DND-41 (cell line): ENCODE measurements around the gene RAB39B.

Experiments used
- ATAC-seq: fragments of 200-7000 bp; cut with Tn5 transposase; 3 replicates; pipeline ENCODE4 v1.9.1; 2021; ENCODE audit warnings: low read depth; ENCODE audit not compliant: insufficient read depth
- DNase-seq: peaks from one replicate; pipeline ENCODE4 v3.0.0-alpha.2; 2020
- H2AFZ ChIP-seq: 2 replicates; pipeline ENCODE4 v1.6.0; 2012; ENCODE audit warnings: low read depth, low read length
- H3K27ac ChIP-seq: 2 replicates; pipeline ENCODE4 v1.5.1; 2012; ENCODE audit warnings: low read length, inconsistent platforms
- H3K27me3 ChIP-seq: fragments of 200-600 bp; sonication (generic); 2 replicates; pipeline ENCODE4 v1.6.0; 2012; ENCODE audit warnings: low read length, mild to moderate bottlenecking, inconsistent platforms; ENCODE audit not compliant: insufficient read depth, poor library complexity
- H3K36me3 ChIP-seq: 2 replicates; pipeline ENCODE4 v1.5.1; 2012; ENCODE audit warnings: low read length, inconsistent platforms; ENCODE audit not compliant: insufficient read depth
- H3K4me1 ChIP-seq: 2 replicates; pipeline ENCODE4 v1.5.1; 2012; ENCODE audit warnings: mild to moderate bottlenecking, low read length; ENCODE audit not compliant: insufficient read depth
- H3K4me2 ChIP-seq: 2 replicates; pipeline ENCODE4 v1.6.0; 2012; ENCODE audit warnings: mild to moderate bottlenecking, moderate library complexity, low read length, inconsistent platforms; ENCODE audit not compliant: insufficient read depth
- H3K4me3 ChIP-seq, 2 experiments: fragments of 200-600 bp in 1 of 2; shearing (Covaris generic) in 1 of 2; 2 replicates each; pipeline ENCODE4 v1.5.1; 2012 to 2016; ENCODE audit warnings: inconsistent platforms in 2 of 2, low read length in 2 of 2, mild to moderate bottlenecking in 2 of 2, low read depth in 1 of 2, moderate library complexity in 1 of 2
- H3K79me2 ChIP-seq: 2 replicates; pipeline ENCODE4 v1.6.0; 2012; ENCODE audit warnings: low read length, inconsistent platforms; ENCODE audit not compliant: insufficient read depth
- H3K9ac ChIP-seq: 2 replicates; pipeline ENCODE4 v1.6.0; 2012; ENCODE audit warnings: low read depth, mild to moderate bottlenecking, inconsistent platforms, low read length, moderate library complexity
- H3K9me3 ChIP-seq: 2 replicates; pipeline ENCODE4 v1.5.1; 2012; ENCODE audit warnings: low read length, moderate library complexity, mild to moderate bottlenecking, inconsistent platforms; ENCODE audit not compliant: insufficient read depth, severe bottlenecking
- H4K20me1 ChIP-seq: 2 replicates; pipeline ENCODE4 v1.6.0; 2012; ENCODE audit warnings: low read length; ENCODE audit not compliant: insufficient read depth
- EZH2 ChIP-seq: IDR thresholded peaks from 3 replicates; pipeline ENCODE4 v1.6.1; 2012; ENCODE audit warnings: borderline replicate concordance, low read depth, mild to moderate bottlenecking, moderate library complexity, low read length, inconsistent platforms; ENCODE audit not compliant: severe bottlenecking
- TF ChIP-seq, protein P1 (sequence below): IDR thresholded peaks from 2 replicates; pipeline ENCODE4 v1.5.1; 2012; ENCODE audit warnings: borderline replicate concordance, low read length, moderate library complexity, mild to moderate bottlenecking; ENCODE audit not compliant: poor library complexity, severe bottlenecking; ENCODE audit errors: extremely low read depth

RAB39B gene

DNA sequence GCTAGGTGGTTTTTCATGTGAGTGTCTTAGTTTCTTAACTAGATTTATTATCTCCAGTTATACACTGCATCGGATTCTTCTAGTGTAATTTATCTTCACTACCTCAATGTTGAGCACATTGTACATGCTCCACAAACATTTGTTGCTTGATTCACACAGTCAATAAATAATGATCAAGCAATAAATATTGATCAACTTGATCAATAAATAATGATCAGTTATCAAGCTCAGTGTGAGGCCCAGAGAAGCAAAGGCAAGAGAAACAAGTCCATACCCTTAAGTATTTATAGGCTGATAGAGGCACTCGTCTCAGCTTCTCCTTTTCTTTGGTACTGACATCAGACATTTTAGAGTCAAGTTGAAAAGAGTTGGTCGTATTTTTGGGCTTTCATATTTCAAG is 53.1 kb downstream of the RAB39B start:
- no peak for DNase-seq

More for the DNA sequence above, 53.1 kb downstream of the RAB39B start:
- H3K36me3 ChIP-seq, result no peaks in the 10 kb centered on the region
- peaks cover 8% of the 10 kb centered on the region for H3K4me1 ChIP-seq
- no peaks in the 10 kb centered on the region for H3K27me3 ChIP-seq
- H4K20me1 ChIP-seq, result no peaks in the 10 kb centered on the region
- no peak for ATAC-seq
- H3K4me3 ChIP-seq, result no peak overlapping the region
- H3K9me3 ChIP-seq, result no peaks in the 10 kb centered on the region
- no peak overlapping the region for H3K4me2 ChIP-seq
- H3K27ac ChIP-seq, result no peak overlapping the region
- no peak overlapping the region for H3K9ac ChIP-seq
- TF ChIP-seq, protein P1, sequence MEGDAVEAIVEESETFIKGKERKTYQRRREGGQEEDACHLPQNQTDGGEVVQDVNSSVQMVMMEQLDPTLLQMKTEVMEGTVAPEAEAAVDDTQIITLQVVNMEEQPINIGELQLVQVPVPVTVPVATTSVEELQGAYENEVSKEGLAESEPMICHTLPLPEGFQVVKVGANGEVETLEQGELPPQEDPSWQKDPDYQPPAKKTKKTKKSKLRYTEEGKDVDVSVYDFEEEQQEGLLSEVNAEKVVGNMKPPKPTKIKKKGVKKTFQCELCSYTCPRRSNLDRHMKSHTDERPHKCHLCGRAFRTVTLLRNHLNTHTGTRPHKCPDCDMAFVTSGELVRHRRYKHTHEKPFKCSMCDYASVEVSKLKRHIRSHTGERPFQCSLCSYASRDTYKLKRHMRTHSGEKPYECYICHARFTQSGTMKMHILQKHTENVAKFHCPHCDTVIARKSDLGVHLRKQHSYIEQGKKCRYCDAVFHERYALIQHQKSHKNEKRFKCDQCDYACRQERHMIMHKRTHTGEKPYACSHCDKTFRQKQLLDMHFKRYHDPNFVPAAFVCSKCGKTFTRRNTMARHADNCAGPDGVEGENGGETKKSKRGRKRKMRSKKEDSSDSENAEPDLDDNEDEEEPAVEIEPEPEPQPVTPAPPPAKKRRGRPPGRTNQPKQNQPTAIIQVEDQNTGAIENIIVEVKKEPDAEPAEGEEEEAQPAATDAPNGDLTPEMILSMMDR, result no peak
- no peak for TF ChIP-seq EZH2
- H3K79me2 ChIP-seq, result no peaks in the 10 kb centered on the region
- no peak overlapping the region for H2AFZ ChIP-seq
